GM23248 (cell line): ENCODE data around the gene HTR3A. TPM values are rescaled to one million over a fixed set of nuclear protein-coding genes. Genes with fewer than 3 reads are reported as not detected.

Experiments
- DNase-seq: peaks from one replicate; pipeline ENCODE4 v3.0.0-alpha.2; 2015
- H2AFZ ChIP-seq: fragments of 200-600 bp; sonication (generic); 2 replicates; pipeline ENCODE4 v1.6.1; 2016; ENCODE audit warnings: antibody characterized with exemption
- H3F3A ChIP-seq: fragments of 200-600 bp; sonication (generic); 2 replicates; pipeline ENCODE4 v1.6.1; 2016; ENCODE audit warnings: mild to moderate bottlenecking, antibody characterized with exemption, mixed run types; ENCODE audit not compliant: insufficient read depth
- H3K27ac ChIP-seq: fragments of 200-600 bp; sonication (generic); 2 replicates; pipeline ENCODE4 v1.5.1; 2016; ENCODE audit warnings: mild to moderate bottlenecking
- H3K27me3 ChIP-seq: fragments of 200-600 bp; sonication (generic); replicated peaks from 2 replicates; pipeline ENCODE4 v1.6.1; 2016; ENCODE audit warnings: mild to moderate bottlenecking; ENCODE audit not compliant: insufficient read depth
- H3K36me3 ChIP-seq: fragments of 200-600 bp; sonication (generic); 2 replicates; pipeline ENCODE4 v1.6.1; 2016; ENCODE audit warnings: low read depth, mild to moderate bottlenecking
- H3K4me1 ChIP-seq: fragments of 200-600 bp; sonication (generic); 2 replicates; pipeline ENCODE4 v1.6.1; 2016; ENCODE audit warnings: mild to moderate bottlenecking; ENCODE audit not compliant: insufficient read depth
- H3K4me2 ChIP-seq: fragments of 200-600 bp; sonication (generic); one replicate; pipeline ENCODE4 v1.6.1; 2016; ENCODE audit warnings: mild to moderate bottlenecking; ENCODE audit not compliant: unreplicated experiment
- H3K4me3 ChIP-seq: fragments of 200-600 bp; sonication (generic); 2 replicates; pipeline ENCODE4 v1.5.1; 2016; ENCODE audit warnings: mild to moderate bottlenecking
- H3K79me2 ChIP-seq: fragments of 200-600 bp; sonication (generic); 2 replicates; pipeline ENCODE4 v1.6.1; 2016; ENCODE audit warnings: mild to moderate bottlenecking; ENCODE audit not compliant: insufficient read depth
- H3K9ac ChIP-seq: fragments of 200-600 bp; sonication (generic); 2 replicates; pipeline ENCODE4 v1.6.1; 2016; ENCODE audit warnings: mild to moderate bottlenecking
- H3K9me2 ChIP-seq: fragments of 200-600 bp; sonication (generic); 2 replicates; pipeline ENCODE4 v1.6.1; 2016; ENCODE audit warnings: mixed run types, mild to moderate bottlenecking, moderate library complexity; ENCODE audit not compliant: insufficient read depth
- H3K9me3 ChIP-seq: fragments of 200-600 bp; sonication (generic); one replicate; pipeline ENCODE4 v1.6.1; 2017; ENCODE audit warnings: low read depth
- H4K20me1 ChIP-seq: fragments of 200-600 bp; sonication (generic); 2 replicates; pipeline ENCODE4 v1.6.0; 2016; ENCODE audit not compliant: insufficient read depth
- EZH2 ChIP-seq: fragments of 200-600 bp; sonication (generic); IDR thresholded peaks from 2 replicates; pipeline ENCODE4 v1.6.1; 2018; ENCODE audit warnings: antibody characterized with exemption, mild to moderate bottlenecking; ENCODE audit not compliant: insufficient read depth, poor library complexity, severe bottlenecking
- EZH2phosphoT487 ChIP-seq: fragments of 200-600 bp; sonication (generic); IDR thresholded peaks from 2 replicates; pipeline ENCODE4 v1.6.1; 2018; ENCODE audit warnings: antibody characterized with exemption, moderate library complexity, mild to moderate bottlenecking, low read depth; ENCODE audit not compliant: insufficient read depth
- WGBS, 2 experiments: methylation state at CpG; one replicate each; pipeline ENCODE4 v1.1.6; 2015 to 2017; ENCODE audit warnings: low lambda C conversion rate in 2 of 2, low coverage in 1 of 2; ENCODE audit errors: missing lambda C conversion rate in 2 of 2; 5-methylcytosine and 5-hydroxymethylcytosine counted together
- in situ Hi-C: fragments of 300-500 bp; cut with MboI; formaldehyde crosslinking; loops from 2 replicates; pipeline ENCODE4 v1.15.0; 2020
- polyA plus RNA-seq: library from polyadenylated mRNA; unstranded; fragments of >200 nt; fragmentation: Nextera tagmentation; extraction: Ambion mirVana; gene quantifications from 2 replicates; pipeline ENCODE4 v1.2.1, GENCODE V29; 2016
- total RNA-seq: library from RNA; depleted of rRNA; stranded (reverse); fragments of >200 nt; shearing (Covaris generic); gene quantifications from 2 replicates; pipeline ENCODE4 v1.2.3, GENCODE V29; 2014

The HTR3A gene
- total and polyA plus RNA-seq, 2 experiments from 2014 or later = not detected

DNA sequence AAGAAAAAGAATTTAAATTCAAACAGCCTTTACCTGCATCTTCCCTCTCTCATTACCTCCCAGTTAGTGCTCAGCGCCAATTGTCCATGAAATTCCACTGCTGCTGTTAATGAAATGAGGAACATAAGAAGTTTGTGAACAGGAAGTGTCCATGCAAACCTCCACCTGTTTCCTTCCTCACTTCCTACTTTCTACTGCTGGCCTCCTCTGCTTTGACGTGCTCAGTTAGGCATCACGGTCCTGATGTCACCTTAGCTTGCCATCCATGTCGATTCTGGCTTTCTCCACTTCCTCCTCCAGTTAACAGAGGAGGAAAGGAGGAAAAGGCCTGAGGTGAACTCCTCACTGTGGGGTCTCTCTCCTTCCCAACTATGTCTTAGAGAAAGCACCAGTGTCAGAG, 26.9 kb upstream of the HTR3A start:
- no peak overlapping the region for H3K27ac ChIP-seq
- no peaks in the 10 kb centered on the region for H4K20me1 ChIP-seq
- no peak overlapping the region for H3K4me2 ChIP-seq
- no peaks in the 10 kb centered on the region; the same call in none of the 2 replicates for H3K27me3 ChIP-seq
- DNase-seq = no peak
- H3K79me2 ChIP-seq = no peaks in the 10 kb centered on the region
- no peak overlapping the region for H2AFZ ChIP-seq
- TF ChIP-seq EZH2phosphoT487 (no peak), EZH2 (no peak)
- no peaks in the 10 kb centered on the region for H3K9me3 ChIP-seq
- H3F3A ChIP-seq = no peaks in the 10 kb centered on the region
- H3K9me2 ChIP-seq = no peaks in the 10 kb centered on the region
- no peak overlapping the region for H3K4me3 ChIP-seq
- in situ Hi-C loops = no loop called here
- no peaks in the 10 kb centered on the region for H3K4me1 ChIP-seq
- no peaks in the 10 kb centered on the region for H3K36me3 ChIP-seq
- no peak overlapping the region for H3K9ac ChIP-seq
- WGBS, 2 experiments = 63 to 66% methylated on average over 4 of the region's 4 CpGs

DNA sequence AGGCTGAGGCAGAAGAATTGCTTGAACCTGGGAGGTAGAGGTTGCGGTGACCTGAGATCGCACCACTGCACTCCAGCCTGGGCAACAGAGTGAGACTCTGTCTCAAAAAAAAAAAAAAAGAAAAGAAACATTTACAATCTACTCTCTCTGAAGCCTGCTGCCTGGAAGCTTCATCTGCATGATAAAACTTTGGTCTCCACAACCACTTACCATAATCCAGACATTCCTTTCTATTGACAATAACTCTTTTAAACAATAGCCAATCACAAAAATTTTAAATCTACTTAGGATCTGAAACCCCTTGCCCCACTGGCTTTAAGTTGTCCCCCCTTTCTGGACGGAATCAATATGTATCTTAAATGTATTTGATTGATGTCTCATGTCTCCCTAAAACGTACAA, 25.0 kb upstream of the HTR3A start:
- TF ChIP-seq EZH2phosphoT487 (no peak), EZH2 (no peak)
- Histone ChIP-seq H3K27me3 (peaks cover 11% of the 10 kb centered on the region), H2AFZ (no peak overlapping the region), H3K4me1 (no peaks in the 10 kb centered on the region), H3F3A (no peaks in the 10 kb centered on the region), H3K9me3 (no peaks in the 10 kb centered on the region), H3K9ac (no peak overlapping the region), H3K27ac (no peak overlapping the region), H3K4me2 (no peak overlapping the region), H4K20me1 (no peaks in the 10 kb centered on the region), H3K4me3 (no peak overlapping the region), H3K9me2 (no peaks in the 10 kb centered on the region), H3K36me3 (no peaks in the 10 kb centered on the region), H3K79me2 (no peaks in the 10 kb centered on the region)
- in situ Hi-C loops = no loop called here
- no peak for DNase-seq
- 47 to 55% methylated on average over 4 of the region's 4 CpGs for WGBS, 2 experiments

DNA sequence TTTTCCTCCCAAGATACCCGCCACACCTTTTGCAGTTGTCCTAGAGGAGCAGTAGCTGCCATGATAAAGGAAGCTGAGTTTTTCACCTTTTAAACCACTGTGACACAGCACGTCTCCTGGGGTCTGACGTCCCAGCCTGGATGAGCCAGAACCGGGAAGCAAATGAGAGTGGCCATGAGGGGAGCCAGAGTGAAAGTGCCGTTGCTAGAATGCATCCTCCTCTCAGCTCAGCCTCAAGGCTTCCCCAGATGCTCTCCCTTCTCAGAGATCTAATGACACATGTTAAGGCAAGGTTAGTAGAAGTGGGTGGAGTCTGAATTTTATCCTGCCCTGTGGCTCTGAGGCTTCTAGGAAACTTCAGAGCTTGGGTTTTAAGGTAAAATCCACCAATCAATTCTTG, 23.4 kb upstream of the HTR3A start:
- Histone ChIP-seq H3K4me2 (no peak overlapping the region), H3K79me2 (no peaks in the 10 kb centered on the region), H3K4me3 (no peak overlapping the region), H3K9me2 (no peaks in the 10 kb centered on the region), H3K27me3 (peaks cover 13% of the 10 kb centered on the region), H3K27ac (no peak overlapping the region), H3K9ac (no peak overlapping the region), H4K20me1 (no peaks in the 10 kb centered on the region), H3K36me3 (no peaks in the 10 kb centered on the region), H3F3A (no peaks in the 10 kb centered on the region), H3K9me3 (no peaks in the 10 kb centered on the region), H2AFZ (no peak overlapping the region), H3K4me1 (no peaks in the 10 kb centered on the region)
- no peak for TF ChIP-seq EZH2
- no peak for TF ChIP-seq EZH2phosphoT487
- in situ Hi-C loops = no loop called here
- DNase-seq = no peak
- WGBS, 2 experiments = 14 to 29% methylated on average over 5 of the region's 5 CpGs

DNA sequence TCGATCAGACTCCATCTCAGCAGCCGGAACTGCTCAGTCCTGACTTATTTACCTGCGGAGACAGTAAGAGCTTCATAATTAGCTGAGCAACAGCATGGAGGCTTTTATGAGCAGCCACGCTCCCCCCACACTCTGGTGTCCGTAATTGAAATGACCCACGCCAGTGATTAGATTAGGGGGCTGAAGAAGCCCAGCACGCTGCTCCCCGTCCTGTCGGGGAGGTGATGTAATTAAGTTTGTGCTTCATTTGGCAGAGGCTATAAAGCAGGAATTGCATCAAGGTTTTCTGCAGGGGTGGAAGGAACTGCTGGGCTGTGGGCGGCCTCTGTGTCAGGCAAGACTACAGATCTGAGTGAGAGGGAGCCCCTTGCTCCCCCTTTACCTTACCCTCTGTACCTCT, 22.8 kb upstream of the HTR3A start:
- TF ChIP-seq EZH2 (no peak), EZH2phosphoT487 (no peak)
- Histone ChIP-seq H3K36me3 (no peaks in the 10 kb centered on the region), H4K20me1 (no peaks in the 10 kb centered on the region), H3K4me1 (no peaks in the 10 kb centered on the region), H2AFZ (no peak overlapping the region), H3K27ac (no peak overlapping the region), H3K27me3 (peaks cover 13% of the 10 kb centered on the region), H3K9me2 (no peaks in the 10 kb centered on the region), H3F3A (no peaks in the 10 kb centered on the region), H3K9me3 (no peaks in the 10 kb centered on the region), H3K79me2 (no peaks in the 10 kb centered on the region), H3K4me3 (no peak overlapping the region), H3K9ac (no peak overlapping the region), H3K4me2 (no peak overlapping the region)
- 43 to 44% methylated on average over 10 of the region's 10 CpGs for WGBS, 2 experiments
- DNase-seq = no peak
- in situ Hi-C loops = no loop called here

DNA sequence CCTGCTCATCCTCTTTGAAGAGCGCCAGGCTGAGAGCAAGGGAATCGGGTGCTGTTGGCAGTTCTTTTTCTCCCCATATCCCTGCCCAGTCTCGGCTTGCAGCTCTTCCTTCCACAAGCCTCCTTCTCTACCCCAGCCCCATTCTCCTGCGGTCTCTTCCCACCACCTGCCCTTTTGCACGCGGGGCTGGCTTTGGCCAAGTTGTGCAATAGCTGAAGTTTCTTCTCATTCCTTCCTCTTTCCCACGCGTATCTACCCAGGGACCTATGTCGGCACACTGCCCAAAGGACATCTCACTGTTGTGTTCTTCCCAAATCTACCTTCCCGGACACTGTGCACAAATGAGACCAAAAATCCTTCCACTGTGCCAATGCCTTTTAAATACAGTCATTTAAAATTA, 22.3 kb upstream of the HTR3A start:
- Histone ChIP-seq H3K79me2 (no peaks in the 10 kb centered on the region), H3K9ac (no peak overlapping the region), H3K9me2 (no peaks in the 10 kb centered on the region), H3K4me1 (no peaks in the 10 kb centered on the region), H3K4me2 (no peak overlapping the region), H3K4me3 (no peak overlapping the region), H2AFZ (no peak overlapping the region), H3K9me3 (no peaks in the 10 kb centered on the region), H3K27me3 (peaks cover 13% of the 10 kb centered on the region), H3K36me3 (no peaks in the 10 kb centered on the region), H4K20me1 (no peaks in the 10 kb centered on the region), H3K27ac (no peak overlapping the region), H3F3A (no peaks in the 10 kb centered on the region)
- 49 to 56% methylated on average over 10 of the region's 10 CpGs for WGBS, 2 experiments
- no peak for TF ChIP-seq EZH2
- no peak for TF ChIP-seq EZH2phosphoT487
- in situ Hi-C loops = no loop called here
- no peak for DNase-seq
